WTC11 (cell line): ENCODE measurements around the gene PPP2R2C. TPM values are rescaled to one million over a fixed set of nuclear protein-coding genes. Genes with fewer than 3 reads are reported as not detected.

Experiments
- ATAC-seq: fragments of 200-7000 bp; cut with Tn5 transposase; 2 replicates; pipeline ENCODE4 v1.10.0; 2021; ENCODE audit warnings: mild to moderate bottlenecking, moderate library complexity
- CTCF ChIA-PET: fragments of 300-600 bp; sonication (Branson Sonifier 250); formaldehyde crosslinking; loops from one replicate; lab custom pipeline; 2021; ENCODE audit warnings: antibody characterized with exemption; lab: Charles Lee
- POLR2A ChIA-PET: fragments of 350-600 bp; sonication (Branson Sonifier 250); formaldehyde crosslinking; loops from one replicate; lab custom pipeline; 2021; ENCODE audit warnings: antibody characterized with exemption; lab: Charles Lee
- DNase-seq: peaks from one replicate; pipeline ENCODE4 v3.0.0; 2021; ENCODE audit warnings: low spot score
- H3K27ac Mint-ChIP-seq: 2 replicates; pipeline ENCODE4 v1.8.0; 2021; ENCODE audit warnings: mixed read lengths
- H3K27me3 Mint-ChIP-seq: 2 replicates; pipeline ENCODE4 v1.8.0; 2021; ENCODE audit warnings: low read depth, mild to moderate bottlenecking, moderate library complexity, mixed read lengths
- H3K36me3 Mint-ChIP-seq: 2 replicates; pipeline ENCODE4 v1.8.0; 2021; ENCODE audit warnings: mixed read lengths
- H3K4me1 Mint-ChIP-seq: 2 replicates; pipeline ENCODE4 v1.8.0; 2022; ENCODE audit warnings: mixed read lengths
- H3K4me3 Mint-ChIP-seq: 2 replicates; pipeline ENCODE4 v1.8.0; 2021; ENCODE audit warnings: mild to moderate bottlenecking, moderate library complexity, mixed read lengths
- H3K9me3 Mint-ChIP-seq: 2 replicates; pipeline ENCODE4 v1.8.0; 2021; ENCODE audit warnings: mixed read lengths
- ATF1 ChIP-seq: sonication (generic); formaldehyde crosslinking; IDR thresholded peaks from 2 replicates; pipeline ENCODE4 v1.8.1; 2023; ENCODE audit warnings: mild to moderate bottlenecking, moderate library complexity, missing genetic modification reagents
- CREM ChIP-seq: sonication (generic); formaldehyde crosslinking; IDR thresholded peaks from 2 replicates; pipeline ENCODE4 v1.8.1; 2022; ENCODE audit warnings: mild to moderate bottlenecking, missing genetic modification reagents, moderate library complexity
- ESRRA ChIP-seq: sonication (generic); formaldehyde crosslinking; IDR thresholded peaks from 2 replicates; pipeline ENCODE4 v1.8.1; 2022; ENCODE audit warnings: mild to moderate bottlenecking, missing genetic modification reagents, borderline replicate concordance
- FOXP1 ChIP-seq: sonication (generic); formaldehyde crosslinking; IDR thresholded peaks from 2 replicates; pipeline ENCODE4 v1.8.0; 2022; ENCODE audit warnings: missing genetic modification reagents, mild to moderate bottlenecking, moderate library complexity, borderline replicate concordance
- GRHL2 ChIP-seq: fragments of 250-450 bp; sonication (Bioruptor Pico); IDR thresholded peaks from 2 replicates; pipeline ENCODE4 v1.8.0; 2022; ENCODE audit warnings: mild to moderate bottlenecking, moderate library complexity; ENCODE audit not compliant: insufficient replicate concordance, severe bottlenecking
- IRF2 ChIP-seq: sonication (generic); formaldehyde crosslinking; IDR thresholded peaks from 2 replicates; pipeline ENCODE4 v1.8.0; 2022; ENCODE audit warnings: low read depth, missing genetic modification reagents, borderline replicate concordance
- NFATC4 ChIP-seq: fragments of 250-450 bp; sonication (Bioruptor Pico); IDR thresholded peaks from 2 replicates; pipeline ENCODE4 v1.9.0; 2021; ENCODE audit warnings: mild to moderate bottlenecking
- NR3C1 ChIP-seq: sonication (generic); formaldehyde crosslinking; conservative IDR thresholded peaks from 2 replicates; pipeline ENCODE4 v1.8.1; 2023; ENCODE audit warnings: low read depth, mild to moderate bottlenecking, missing genetic modification reagents
- OVOL2 ChIP-seq: fragments of 250-450 bp; sonication (Bioruptor Pico); IDR thresholded peaks from 2 replicates; pipeline ENCODE4 v1.9.0; 2021; ENCODE audit warnings: mild to moderate bottlenecking, borderline replicate concordance
- PRRX2 ChIP-seq: fragments of 250-450 bp; sonication (Bioruptor Pico); IDR thresholded peaks from 2 replicates; pipeline ENCODE4 v1.8.0; 2021; ENCODE audit warnings: mild to moderate bottlenecking
- SP1 ChIP-seq: sonication (generic); formaldehyde crosslinking; conservative IDR thresholded peaks from 2 replicates; pipeline ENCODE4 v1.8.1; 2022; ENCODE audit warnings: missing genetic modification reagents
- TP53 ChIP-seq: sonication (generic); formaldehyde crosslinking; IDR thresholded peaks from 2 replicates; pipeline ENCODE4 v1.8.1; 2023; ENCODE audit warnings: mild to moderate bottlenecking, missing genetic modification reagents
- ZBTB21 ChIP-seq: sonication (generic); formaldehyde crosslinking; IDR thresholded peaks from 2 replicates; pipeline ENCODE4 v1.8.1; 2023; ENCODE audit warnings: mild to moderate bottlenecking, missing genetic modification reagents, borderline replicate concordance
- ZNF232 ChIP-seq: sonication (generic); formaldehyde crosslinking; IDR thresholded peaks from 2 replicates; pipeline ENCODE4 v1.8.0; 2022; ENCODE audit warnings: mild to moderate bottlenecking, missing genetic modification reagents
- ZNF416 ChIP-seq: fragments of 250-450 bp; sonication (Bioruptor Pico); IDR thresholded peaks from 2 replicates; pipeline ENCODE4 v1.9.0; 2021; ENCODE audit warnings: mild to moderate bottlenecking, inconsistent platforms
- ZNF671 ChIP-seq: fragments of 250-450 bp; sonication (Bioruptor Pico); IDR thresholded peaks from 2 replicates; pipeline ENCODE4 v1.8.0; 2021; ENCODE audit warnings: mild to moderate bottlenecking
- total RNA-seq: library from RNA; stranded (reverse); gene quantifications from 3 replicates; pipeline ENCODE4 v1.2.3, GENCODE V29; 2021
- TF ChIP-seq, protein P1 (sequence below): sonication (generic); formaldehyde crosslinking; IDR thresholded peaks from 2 replicates; pipeline ENCODE4 v1.8.1; 2023; ENCODE audit warnings: mild to moderate bottlenecking, missing genetic modification reagents, moderate library complexity
- TF ChIP-seq, protein P2 (sequence below): sonication (generic); formaldehyde crosslinking; IDR thresholded peaks from 2 replicates; pipeline ENCODE4 v1.8.1; 2022; ENCODE audit warnings: mild to moderate bottlenecking, moderate library complexity, missing genetic modification reagents
- TF ChIP-seq, protein P3 (sequence below): sonication (generic); formaldehyde crosslinking; IDR thresholded peaks from 2 replicates; pipeline ENCODE4 v1.8.1; 2023; ENCODE audit warnings: mild to moderate bottlenecking, missing genetic modification reagents
- TF ChIP-seq, protein P4 (sequence below): sonication (generic); formaldehyde crosslinking; IDR thresholded peaks from 2 replicates; pipeline ENCODE4 v1.8.0; 2023; ENCODE audit warnings: mild to moderate bottlenecking, missing genetic modification reagents

PPP2R2C gene
- total RNA-seq, 1 experiment from 2014 or later: 11.5 TPM

DNA sequence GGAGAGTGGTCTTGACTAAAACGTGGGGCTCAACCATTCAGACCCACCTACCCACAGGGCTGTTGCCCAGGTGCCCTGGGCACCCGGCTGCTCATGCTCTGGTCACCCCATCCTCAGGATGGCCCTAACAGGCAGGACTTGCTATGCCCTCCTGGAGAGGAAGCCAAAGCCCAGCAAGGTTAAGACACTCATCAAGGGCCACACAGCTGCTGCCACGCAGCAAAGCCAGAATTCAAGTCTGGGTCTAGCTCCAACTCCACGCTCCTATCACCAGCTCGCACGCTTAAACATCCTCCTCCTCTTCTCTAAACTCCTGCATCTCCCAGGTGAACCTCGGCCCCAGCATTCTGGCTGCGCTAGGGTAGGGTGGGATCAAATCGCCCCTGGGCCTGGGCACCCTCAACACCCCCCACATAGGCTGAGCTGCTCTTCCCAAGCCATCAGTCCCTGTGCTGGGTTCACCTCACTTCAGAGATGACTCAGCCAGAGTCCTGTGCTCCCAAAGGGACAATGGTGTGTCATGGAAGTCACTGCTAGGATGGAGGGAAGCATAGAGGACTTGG, 54.1 kb downstream of the PPP2R2C start:
- CTCF ChIA-PET: interaction anchor here (1.0 kb wide), 1 partner anchor 55 kb away, joined by 3 read pairs; no protein-coding TSS in a partner anchor

DNA sequence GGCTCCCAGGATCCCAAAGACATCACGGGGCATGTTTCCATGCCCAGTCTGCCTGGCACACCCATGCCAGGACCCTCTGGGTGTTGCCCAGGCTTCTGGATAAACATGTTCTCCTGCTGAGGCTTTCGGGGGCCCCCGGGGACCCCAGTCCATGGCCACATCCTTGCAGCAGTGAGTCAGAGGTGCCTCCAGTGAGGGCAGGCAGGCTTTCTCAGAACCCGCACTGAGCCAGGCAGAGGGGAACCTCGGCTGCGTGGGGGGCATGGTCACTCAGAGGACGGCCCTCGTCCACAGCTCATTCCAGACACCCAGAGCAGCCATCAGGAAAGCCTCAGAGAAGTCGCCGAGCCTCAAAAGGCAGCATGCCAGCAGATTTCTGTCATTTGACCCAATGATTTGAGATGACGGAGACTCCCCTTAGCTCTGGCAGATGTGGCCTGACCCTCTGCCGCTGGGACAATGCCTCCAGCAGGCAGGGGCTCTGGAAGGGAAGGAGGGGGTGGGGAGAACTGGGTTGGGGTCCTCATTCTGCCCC, 54.8 kb downstream of the PPP2R2C start:
- peaks cover 4% of the 10 kb centered on the region for H3K9me3 Mint-ChIP-seq
- no peak for DNase-seq
- H3K27me3 Mint-ChIP-seq: no peaks in the 10 kb centered on the region
- CTCF ChIA-PET: interaction anchor here (1.0 kb wide), 1 partner anchor 55 kb away, joined by 3 read pairs; no protein-coding TSS in a partner anchor
- ATAC-seq: no peak
- H3K4me3 Mint-ChIP-seq: no peak overlapping the region
- TF ChIP-seq NFATC4 (CRISPR knock-in tag) (no peak), OVOL2 (CRISPR knock-in tag) (no peak), ATF1 (CRISPR knock-in tag) (no peak)
- TF ChIP-seq, protein P1, sequence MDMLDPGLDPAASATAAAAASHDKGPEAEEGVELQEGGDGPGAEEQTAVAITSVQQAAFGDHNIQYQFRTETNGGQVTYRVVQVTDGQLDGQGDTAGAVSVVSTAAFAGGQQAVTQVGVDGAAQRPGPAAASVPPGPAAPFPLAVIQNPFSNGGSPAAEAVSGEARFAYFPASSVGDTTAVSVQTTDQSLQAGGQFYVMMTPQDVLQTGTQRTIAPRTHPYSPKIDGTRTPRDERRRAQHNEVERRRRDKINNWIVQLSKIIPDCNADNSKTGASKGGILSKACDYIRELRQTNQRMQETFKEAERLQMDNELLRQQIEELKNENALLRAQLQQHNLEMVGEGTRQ (CRISPR knock-in tag): no peak
- H3K4me1 Mint-ChIP-seq: 0 out of 2 replicates have a peak, but pooled peaks cover 9% of the 10 kb centered on the region
- no peaks in the 10 kb centered on the region for H3K36me3 Mint-ChIP-seq
- no peak overlapping the region for H3K27ac Mint-ChIP-seq
- POLR2A ChIA-PET: no interaction called here

More for the DNA sequence above, 54.1 kb downstream of the PPP2R2C start:
- POLR2A ChIA-PET: no interaction called here
- Mint-ChIP-seq H3K27me3 (no peaks in the 10 kb centered on the region), H3K4me3 (no peak overlapping the region), H3K9me3 (no peaks in the 10 kb centered on the region), H3K4me1 (0 out of 2 replicates have a peak, but pooled peaks cover 9% of the 10 kb centered on the region), H3K27ac (no peak overlapping the region), H3K36me3 (no peaks in the 10 kb centered on the region)
- ATAC-seq (no peak), DNase-seq (no peak)
- TF ChIP-seq ZNF671: no peak
- TF ChIP-seq NR3C1 (CRISPR knock-in tag): no peak
- TF ChIP-seq, protein P2, sequence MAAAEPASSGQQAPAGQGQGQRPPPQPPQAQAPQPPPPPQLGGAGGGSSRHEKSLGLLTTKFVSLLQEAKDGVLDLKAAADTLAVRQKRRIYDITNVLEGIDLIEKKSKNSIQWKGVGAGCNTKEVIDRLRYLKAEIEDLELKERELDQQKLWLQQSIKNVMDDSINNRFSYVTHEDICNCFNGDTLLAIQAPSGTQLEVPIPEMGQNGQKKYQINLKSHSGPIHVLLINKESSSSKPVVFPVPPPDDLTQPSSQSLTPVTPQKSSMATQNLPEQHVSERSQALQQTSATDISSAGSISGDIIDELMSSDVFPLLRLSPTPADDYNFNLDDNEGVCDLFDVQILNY: no peak
- TF ChIP-seq, protein P3, sequence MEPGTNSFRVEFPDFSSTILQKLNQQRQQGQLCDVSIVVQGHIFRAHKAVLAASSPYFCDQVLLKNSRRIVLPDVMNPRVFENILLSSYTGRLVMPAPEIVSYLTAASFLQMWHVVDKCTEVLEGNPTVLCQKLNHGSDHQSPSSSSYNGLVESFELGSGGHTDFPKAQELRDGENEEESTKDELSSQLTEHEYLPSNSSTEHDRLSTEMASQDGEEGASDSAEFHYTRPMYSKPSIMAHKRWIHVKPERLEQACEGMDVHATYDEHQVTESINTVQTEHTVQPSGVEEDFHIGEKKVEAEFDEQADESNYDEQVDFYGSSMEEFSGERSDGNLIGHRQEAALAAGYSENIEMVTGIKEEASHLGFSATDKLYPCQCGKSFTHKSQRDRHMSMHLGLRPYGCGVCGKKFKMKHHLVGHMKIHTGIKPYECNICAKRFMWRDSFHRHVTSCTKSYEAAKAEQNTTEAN (CRISPR knock-in tag): no peak
- TF ChIP-seq, protein P4, sequence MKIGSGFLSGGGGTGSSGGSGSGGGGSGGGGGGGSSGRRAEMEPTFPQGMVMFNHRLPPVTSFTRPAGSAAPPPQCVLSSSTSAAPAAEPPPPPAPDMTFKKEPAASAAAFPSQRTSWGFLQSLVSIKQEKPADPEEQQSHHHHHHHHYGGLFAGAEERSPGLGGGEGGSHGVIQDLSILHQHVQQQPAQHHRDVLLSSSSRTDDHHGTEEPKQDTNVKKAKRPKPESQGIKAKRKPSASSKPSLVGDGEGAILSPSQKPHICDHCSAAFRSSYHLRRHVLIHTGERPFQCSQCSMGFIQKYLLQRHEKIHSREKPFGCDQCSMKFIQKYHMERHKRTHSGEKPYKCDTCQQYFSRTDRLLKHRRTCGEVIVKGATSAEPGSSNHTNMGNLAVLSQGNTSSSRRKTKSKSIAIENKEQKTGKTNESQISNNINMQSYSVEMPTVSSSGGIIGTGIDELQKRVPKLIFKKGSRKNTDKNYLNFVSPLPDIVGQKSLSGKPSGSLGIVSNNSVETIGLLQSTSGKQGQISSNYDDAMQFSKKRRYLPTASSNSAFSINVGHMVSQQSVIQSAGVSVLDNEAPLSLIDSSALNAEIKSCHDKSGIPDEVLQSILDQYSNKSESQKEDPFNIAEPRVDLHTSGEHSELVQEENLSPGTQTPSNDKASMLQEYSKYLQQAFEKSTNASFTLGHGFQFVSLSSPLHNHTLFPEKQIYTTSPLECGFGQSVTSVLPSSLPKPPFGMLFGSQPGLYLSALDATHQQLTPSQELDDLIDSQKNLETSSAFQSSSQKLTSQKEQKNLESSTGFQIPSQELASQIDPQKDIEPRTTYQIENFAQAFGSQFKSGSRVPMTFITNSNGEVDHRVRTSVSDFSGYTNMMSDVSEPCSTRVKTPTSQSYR (CRISPR knock-in tag): no peak
- TF ChIP-seq ATF1 (CRISPR knock-in tag): no peak
- no peak for TF ChIP-seq ZNF416
- no peak for TF ChIP-seq PRRX2 (CRISPR knock-in tag)
- no peak for TF ChIP-seq FOXP1 (CRISPR knock-in tag)
- TF ChIP-seq ZBTB21: no peak
- no peak for TF ChIP-seq TP53 (CRISPR knock-in tag)
- no peak for TF ChIP-seq ZNF232 (CRISPR knock-in tag)
- TF ChIP-seq CREM (CRISPR knock-in tag): no peak
- no peak for TF ChIP-seq SP1 (CRISPR knock-in tag)
- no peak for TF ChIP-seq IRF2 (CRISPR knock-in tag)
- no peak for TF ChIP-seq GRHL2 (CRISPR knock-in tag)
- TF ChIP-seq ESRRA (CRISPR knock-in tag): no peak
